Activated CD8-positive, alpha-beta T cell treated with anti-CD3 and anti-CD28 coated beads, Interleukin-2, amount 10 ng/mL, durations not matched to agents 7 days and 5 days (primary cell): Measurements from ENCODE around the gene GPR15. TPM values are rescaled to one million over a fixed set of nuclear protein-coding genes. Genes with fewer than 3 reads are reported as not detected.
A peak's percentile ranks its signal among the peaks of the same experiment; 100 is the strongest.

Experiments used
- ATAC-seq: fragments of 150-1000 bp; cut with Tn5 transposase; one replicate; pipeline ENCODE4 v1.10.0; 2021; ENCODE audit warnings: moderate library complexity
- CTCF ChIA-PET: fragments of 350-600 bp; sonication (Branson Sonifier 250); formaldehyde crosslinking; loops from one replicate; lab custom pipeline; 2021; ENCODE audit warnings: antibody characterized with exemption; lab: Charles Lee
- POLR2A ChIA-PET: fragments of 350-600 bp; sonication (Branson Sonifier 250); formaldehyde crosslinking; loops from one replicate; lab custom pipeline; 2021; ENCODE audit warnings: antibody characterized with exemption; lab: Charles Lee
- DNase-seq: peaks from one replicate; pipeline ENCODE4 v3.0.0-alpha.2; 2020
- H3K27ac Mint-ChIP-seq: one replicate; pipeline ENCODE4 v1.8.0; 2021; ENCODE audit warnings: mild to moderate bottlenecking, mixed read lengths
- H3K27me3 Mint-ChIP-seq: one replicate; pipeline ENCODE4 v1.8.0; 2021; ENCODE audit warnings: low read depth, mixed read lengths
- H3K36me3 Mint-ChIP-seq: one replicate; pipeline ENCODE4 v1.8.0; 2021; ENCODE audit warnings: low read depth, mixed read lengths
- H3K4me1 Mint-ChIP-seq: one replicate; pipeline ENCODE4 v1.8.0; 2021; ENCODE audit warnings: low read depth, mixed read lengths
- H3K4me3 Mint-ChIP-seq: one replicate; pipeline ENCODE4 v1.8.0; 2021; ENCODE audit warnings: mild to moderate bottlenecking, mixed read lengths
- H3K9me3 Mint-ChIP-seq: one replicate; pipeline ENCODE4 v1.8.0; 2022; ENCODE audit warnings: mixed read lengths; ENCODE audit not compliant: insufficient read depth
- total RNA-seq, 2 experiments: library from RNA; stranded (reverse); gene quantifications; one replicate each; pipeline ENCODE4 v1.2.3, GENCODE V29; 2021

The GPR15 gene
- total RNA-seq, 2 experiments from 2014 or later, result 18.9 to 19.7 TPM

DNA sequence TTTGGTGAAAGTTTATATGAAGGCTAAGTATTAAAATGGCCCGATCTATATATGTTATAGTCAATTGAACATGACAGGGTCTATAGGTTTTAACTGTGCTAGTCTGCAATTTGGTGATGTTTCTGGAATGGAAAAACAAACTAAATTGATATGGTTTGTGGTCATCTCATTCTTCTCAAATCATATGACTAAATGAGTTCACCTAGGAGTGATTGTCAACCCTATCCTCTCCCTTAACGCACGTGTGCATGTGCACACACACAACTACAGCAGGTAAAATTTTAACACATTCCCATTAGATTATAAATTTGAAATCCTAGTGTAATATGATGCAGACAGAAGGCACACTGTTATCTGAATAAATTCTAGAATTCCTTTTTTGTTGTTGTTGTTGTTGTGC, 18.0 kb upstream of the GPR15 start:
- ChIA-PET POLR2A (interaction anchor here (1.2 to 1.9 kb wide), 3 partner anchors 9 to 51 kb away, joined by 3 to 9 read pairs (median 3); partner anchors contain the start of gene CLDND1), CTCF (interaction anchor here (0.9 to 1.6 kb wide), 5 partner anchors 36 to 80 kb away, joined by 3 to 5 read pairs (median 4); partner anchors contain the start of gene CPOX)
- ATAC-seq, result no peak
- Mint-ChIP-seq H3K27me3 (no peaks in the 10 kb centered on the region), H3K9me3 (no peaks in the 10 kb centered on the region), H3K4me1 (peaks cover 77% of the 10 kb centered on the region), H3K27ac (no peak overlapping the region), H3K4me3 (no peak overlapping the region), H3K36me3 (peaks cover 91% of the 10 kb centered on the region)
- DNase-seq, result no peak

DNA sequence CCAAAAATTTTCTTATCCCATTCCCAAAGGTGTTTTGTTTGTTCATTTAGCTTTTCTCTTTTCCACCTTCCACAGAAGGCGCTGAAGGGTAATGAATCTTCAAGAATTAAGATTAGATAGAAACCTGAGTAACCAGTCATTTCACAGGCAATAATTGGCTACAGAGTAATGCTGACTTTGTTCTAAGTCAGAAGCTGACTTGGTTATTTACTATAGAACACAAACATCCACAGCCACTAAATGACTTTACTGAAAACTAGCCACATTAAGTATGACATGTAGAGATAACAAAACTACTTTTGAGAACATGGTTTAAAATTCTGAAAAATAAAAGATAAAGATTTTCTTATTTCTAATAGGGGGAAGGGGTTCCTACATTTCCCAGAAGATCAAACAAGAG, 16.8 kb upstream of the GPR15 start:
- DNase-seq (no peak), ATAC-seq (no peak)
- CTCF ChIA-PET, result interaction anchor here (1.3 to 1.6 kb wide), 4 partner anchors 22 to 79 kb away, joined by 3 to 5 read pairs (median 4); partner anchors contain the start of gene CPOX
- POLR2A ChIA-PET, result interaction anchor here (1.8 to 1.9 kb wide), 2 partner anchors 8 to 50 kb away, joined by 3 to 9 read pairs; partner anchors contain the start of gene CLDND1
- no peaks in the 10 kb centered on the region for H3K9me3 Mint-ChIP-seq
- H3K4me3 Mint-ChIP-seq, result no peak overlapping the region
- H3K36me3 Mint-ChIP-seq, result peaks cover 91% of the 10 kb centered on the region
- H3K4me1 Mint-ChIP-seq, result peaks cover 79% of the 10 kb centered on the region
- no peaks in the 10 kb centered on the region for H3K27me3 Mint-ChIP-seq
- H3K27ac Mint-ChIP-seq, result no peak overlapping the region

DNA sequence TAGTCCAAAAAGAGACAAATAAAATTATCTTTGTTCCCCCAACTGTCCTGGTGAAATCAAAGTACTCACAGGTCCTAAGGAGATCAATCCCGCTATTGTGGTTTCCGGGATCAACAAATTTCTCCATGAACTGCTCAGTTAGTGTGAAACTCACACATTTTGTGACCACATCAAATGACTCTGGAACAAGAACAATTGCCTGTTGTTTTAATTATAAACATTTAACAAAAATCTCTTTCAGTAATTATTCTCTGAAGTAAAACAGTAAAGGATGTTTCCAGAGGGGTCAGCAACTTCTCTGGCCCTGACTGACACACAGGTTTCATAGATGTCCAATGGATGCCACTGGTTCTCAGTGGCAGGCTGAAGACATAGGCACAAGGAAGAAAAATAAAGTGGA, 13.0 kb upstream of the GPR15 start:
- peak overlapping the region; percentile 74 for H3K27ac Mint-ChIP-seq
- no peaks in the 10 kb centered on the region for H3K9me3 Mint-ChIP-seq
- H3K4me1 Mint-ChIP-seq, result peaks cover 66% of the 10 kb centered on the region
- no peak for DNase-seq
- ChIA-PET POLR2A (interaction anchor here (0.8 to 6.5 kb wide), 6 partner anchors 14 to 74 kb away, joined by 3 to 113 read pairs (median 4); partner anchors contain the start of gene CPOX), CTCF (no interaction called here)
- peak overlapping the region; percentile 93 for H3K4me3 Mint-ChIP-seq
- no peaks in the 10 kb centered on the region for H3K27me3 Mint-ChIP-seq
- ATAC-seq, result no peak
- peaks cover 87% of the 10 kb centered on the region for H3K36me3 Mint-ChIP-seq

DNA sequence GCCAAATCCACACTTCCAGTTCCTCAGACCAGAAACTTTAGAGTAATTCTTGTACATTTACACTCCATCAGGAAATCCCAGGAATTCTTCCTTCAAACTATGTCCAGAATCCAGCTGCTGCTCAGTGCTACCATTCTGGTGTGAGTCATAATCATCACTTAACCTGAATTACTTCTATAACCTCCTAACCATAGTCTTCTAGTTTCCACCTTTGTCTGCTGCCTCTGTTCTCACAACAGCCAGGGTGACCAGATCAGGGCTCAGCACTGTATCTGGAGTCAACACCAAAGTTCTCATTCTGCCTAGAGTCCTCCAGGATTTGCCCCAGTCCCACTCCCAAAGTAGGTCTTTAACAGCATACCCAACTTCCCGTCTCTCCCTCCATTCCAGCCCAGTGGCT, 12.4 kb upstream of the GPR15 start:
- Mint-ChIP-seq H3K27ac (peak overlapping the region; percentile 64), H3K36me3 (peaks cover 87% of the 10 kb centered on the region), H3K4me1 (peaks cover 65% of the 10 kb centered on the region), H3K9me3 (no peaks in the 10 kb centered on the region), H3K27me3 (no peaks in the 10 kb centered on the region), H3K4me3 (peak overlapping the region; percentile 93)
- no peak for DNase-seq
- CTCF ChIA-PET, result interaction anchor here (1.2 to 5.1 kb wide), 2 partner anchors 36 to 53 kb away, joined by 6 to 36 read pairs; no protein-coding TSS in a partner anchor
- ATAC-seq, result no peak
- POLR2A ChIA-PET, result interaction anchor here (0.8 to 6.5 kb wide), 6 partner anchors 14 to 74 kb away, joined by 3 to 113 read pairs (median 4); partner anchors contain the start of gene CPOX

DNA sequence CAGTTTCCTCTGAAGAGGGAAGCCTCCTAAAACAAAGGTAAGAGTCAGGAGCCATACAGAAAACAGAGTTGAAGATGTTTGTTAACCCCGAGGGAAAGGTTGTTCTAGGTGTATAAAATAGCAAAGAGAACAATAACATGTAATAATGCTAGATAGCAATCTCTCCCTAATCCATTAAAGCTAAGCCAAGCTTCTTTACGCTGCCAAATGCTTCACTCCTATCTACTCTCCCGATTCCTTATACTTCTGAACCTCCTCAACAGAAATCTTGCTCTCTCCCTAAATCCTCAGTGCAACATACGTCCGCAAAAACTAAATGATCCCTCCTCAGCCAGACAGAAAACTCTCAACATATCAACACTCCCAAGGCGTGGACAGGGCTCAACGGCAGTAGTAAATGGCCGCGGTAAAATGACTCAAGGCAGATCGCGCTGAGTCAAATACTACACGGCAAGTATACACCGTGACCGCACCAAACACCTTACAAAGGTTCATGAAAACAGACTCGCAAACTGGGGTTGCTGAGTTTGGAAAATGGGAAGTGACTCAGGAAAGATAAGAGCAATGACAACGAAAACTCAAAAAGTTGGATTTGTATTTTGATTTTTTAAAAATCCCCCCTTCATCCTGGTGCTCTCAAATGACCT, 9.8 kb upstream of the GPR15 start:
- Mint-ChIP-seq H3K4me1 (peaks cover 59% of the 10 kb centered on the region), H3K27ac (peak overlapping the region; percentile 95), H3K36me3 (peaks cover 80% of the 10 kb centered on the region), H3K27me3 (no peaks in the 10 kb centered on the region), H3K9me3 (peaks cover 3% of the 10 kb centered on the region), H3K4me3 (peak overlapping the region; percentile 93)
- ATAC-seq (peak; percentile 48), DNase-seq (peak; percentile 73)
- POLR2A ChIA-PET, result interaction anchor here (1.0 to 6.5 kb wide), 13 partner anchors 8 to 76 kb away, joined by 3 to 113 read pairs (median 9); partner anchors contain the start of genes CPOX and GPR15
- CTCF ChIA-PET, result interaction anchor here (1.0 to 5.1 kb wide), 8 partner anchors 34 to 80 kb away, joined by 3 to 36 read pairs (median 5); partner anchors contain the start of gene CPOX

DNA sequence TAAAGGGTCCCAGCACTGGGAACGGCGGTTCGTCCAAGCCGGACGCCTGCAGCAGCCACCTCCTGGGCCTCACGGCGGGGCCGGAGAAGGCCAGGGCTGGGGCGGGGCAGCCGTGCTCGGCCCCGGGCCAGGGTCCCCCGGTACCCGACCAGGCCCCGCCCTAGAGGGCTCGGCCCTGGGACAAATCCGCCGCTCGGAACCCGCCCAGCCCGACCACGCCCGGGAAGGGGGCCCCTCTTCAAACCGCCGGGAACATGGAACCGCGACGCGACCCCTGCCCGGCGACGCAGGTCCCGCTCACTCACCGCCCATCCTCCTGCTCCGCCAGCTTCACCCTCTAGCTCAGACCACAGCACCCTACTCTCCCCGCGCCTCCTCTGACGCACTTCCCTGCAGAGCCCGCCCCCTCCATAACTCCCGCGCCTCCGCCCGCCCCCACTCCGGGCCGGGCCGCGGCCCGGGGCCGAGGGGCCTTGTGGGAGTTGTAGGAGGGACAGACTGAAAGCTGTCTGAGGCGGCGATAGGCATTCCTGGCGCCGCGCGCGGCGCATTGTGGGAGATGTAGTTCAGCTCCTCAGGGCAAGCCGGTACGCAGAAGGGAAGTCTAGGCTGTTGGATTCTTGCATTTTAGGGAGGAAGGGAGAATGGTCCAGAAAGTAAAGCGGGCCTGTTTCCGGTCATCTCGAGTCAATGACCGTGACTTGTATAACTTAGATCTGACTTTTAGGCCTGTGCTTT, 9.1 kb upstream of the GPR15 start, which contains the start of gene CLDND1:
Gene CLDND1 (minus strand): TSS at position 359 of the 738 bp plus-strand sequence. CDS start 1,478 bp downstream, outside the sequence.
- Mint-ChIP-seq H3K4me3 (peak within 1 kb of the TSS; percentile 93), H3K27ac (peak within 1 kb of the TSS; percentile 97), H3K27me3 (no peaks in the 10 kb centered on the region), H3K36me3 (peaks cover 79% of the 10 kb centered on the region), H3K4me1 (peaks cover 60% of the 10 kb centered on the region), H3K9me3 (peaks cover 3% of the 10 kb centered on the region)
- ATAC-seq (peak; percentile 95), DNase-seq (peak; percentile 97)
- ChIA-PET POLR2A (interaction anchor here (0.8 to 6.5 kb wide), 17 partner anchors 8 to 70 kb away, joined by 3 to 113 read pairs (median 9); partner anchors contain the start of genes CPOX and GPR15), CTCF (interaction anchor here (0.6 to 5.1 kb wide), 8 partner anchors 13 to 71 kb away, joined by 3 to 36 read pairs (median 4); partner anchors contain the start of gene CPOX)

DNA sequence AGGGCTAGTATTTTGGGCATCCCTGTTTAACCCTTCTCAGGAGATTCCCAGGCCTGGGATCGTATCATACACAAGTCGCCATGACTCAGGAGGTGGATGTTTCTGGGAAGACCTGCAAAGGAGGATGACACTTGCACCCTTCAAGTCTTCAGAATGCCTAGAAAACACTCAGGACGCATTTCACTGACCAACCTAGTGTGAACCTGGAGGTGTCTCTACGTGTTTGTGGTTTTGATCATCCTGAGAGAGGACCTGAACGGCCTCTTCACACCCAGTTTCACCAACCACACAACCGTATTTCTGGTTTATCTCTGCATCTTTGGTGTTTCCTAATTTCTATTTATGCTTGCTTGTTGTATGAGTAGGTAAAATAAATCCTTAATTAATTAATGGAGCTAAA, 6.3 kb upstream of the GPR15 start:
- Mint-ChIP-seq H3K27me3 (no peaks in the 10 kb centered on the region), H3K4me1 (peaks cover 49% of the 10 kb centered on the region), H3K36me3 (peaks cover 71% of the 10 kb centered on the region), H3K9me3 (peaks cover 3% of the 10 kb centered on the region), H3K4me3 (peak overlapping the region; percentile 20), H3K27ac (peak overlapping the region; percentile 53)
- ATAC-seq (no peak), DNase-seq (no peak)
- ChIA-PET CTCF (interaction anchor here (0.6 to 1.1 kb wide), 4 partner anchors 9 to 32 kb away, joined by 3 to 5 read pairs (median 3); no protein-coding TSS in a partner anchor), POLR2A (interaction anchor here (0.6 to 1.5 kb wide), 7 partner anchors 11 to 50 kb away, joined by 3 to 5 read pairs (median 3); no protein-coding TSS in a partner anchor)

DNA sequence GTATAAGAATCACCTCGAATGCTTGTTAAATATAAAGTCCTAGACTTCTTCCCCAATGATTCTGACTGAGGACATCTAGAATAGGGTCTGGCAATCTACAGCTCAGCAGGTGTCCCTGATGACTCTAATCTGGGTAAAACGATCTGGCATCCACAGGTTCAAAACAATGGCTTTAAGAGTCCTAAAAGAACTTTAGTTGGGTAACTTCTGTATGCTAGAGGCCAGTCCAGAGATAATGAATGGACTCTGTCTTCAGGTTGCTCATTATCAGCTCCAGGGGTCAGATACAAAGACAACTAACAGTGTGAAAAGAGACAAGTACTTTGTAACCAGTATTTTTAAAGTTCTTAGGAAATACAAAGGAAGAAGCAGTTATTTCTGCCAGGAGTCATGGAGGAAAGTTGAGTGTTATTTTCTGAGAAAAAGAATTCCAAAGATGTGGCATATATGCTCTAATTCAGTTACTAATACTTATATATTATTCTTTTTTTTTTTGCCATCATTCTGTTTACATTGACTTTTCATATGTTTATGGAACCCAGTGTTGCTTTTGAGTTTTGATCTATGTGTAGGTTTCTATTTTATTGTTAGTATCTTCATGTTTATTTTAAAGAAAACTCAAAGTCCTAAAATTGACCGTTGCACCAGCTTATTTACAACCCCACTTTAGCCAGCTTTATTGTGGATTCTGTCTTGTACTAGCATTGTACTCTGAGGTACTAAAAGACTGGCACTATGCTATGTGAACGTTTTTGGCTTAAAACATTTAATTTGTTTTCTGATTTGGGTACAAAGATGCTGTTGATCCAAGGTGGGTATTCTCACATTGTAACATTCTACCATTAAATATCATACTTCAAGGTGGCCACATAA, 3.1 kb upstream of the GPR15 start:
- peaks cover 74% of the 10 kb centered on the region for H3K36me3 Mint-ChIP-seq
- H3K27me3 Mint-ChIP-seq, result no peaks in the 10 kb centered on the region
- H3K9me3 Mint-ChIP-seq, result peaks cover 3% of the 10 kb centered on the region
- no peak overlapping the region for H3K27ac Mint-ChIP-seq
- H3K4me3 Mint-ChIP-seq, result no peak overlapping the region
- POLR2A ChIA-PET, result no interaction called here
- ATAC-seq (no peak), DNase-seq (no peak)
- H3K4me1 Mint-ChIP-seq, result peaks cover 71% of the 10 kb centered on the region
- CTCF ChIA-PET, result no interaction called here

DNA sequence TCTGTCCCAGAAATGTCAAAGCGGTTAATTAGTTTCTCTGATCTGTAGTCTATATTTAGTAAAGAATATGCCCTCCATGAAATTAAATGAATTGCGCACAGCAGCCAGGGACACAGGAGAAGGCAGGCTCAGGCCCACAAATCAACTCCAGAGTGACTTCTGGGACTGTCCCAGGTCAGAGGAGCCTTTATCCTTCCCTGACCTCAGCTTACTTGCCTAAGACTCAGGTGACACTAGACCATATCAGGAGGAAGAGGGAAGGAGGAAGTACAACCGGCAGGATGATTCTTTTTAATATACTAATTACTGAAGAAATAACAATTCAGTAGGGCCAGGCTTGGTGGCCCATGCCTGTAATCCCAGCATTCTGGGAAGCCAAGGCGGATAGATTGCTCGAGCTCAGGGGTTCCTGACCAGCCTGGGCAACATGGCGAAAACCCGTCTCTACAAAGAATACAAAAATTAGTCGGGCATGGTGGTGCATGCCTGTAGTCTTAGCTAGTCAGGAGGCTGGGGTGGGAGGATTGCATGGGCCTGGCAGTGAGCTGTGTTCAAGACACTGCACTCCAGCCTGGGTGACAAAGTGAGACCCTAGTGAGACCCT, 1.8 kb upstream of the GPR15 start:
- Mint-ChIP-seq H3K36me3 (peaks cover 67% of the 10 kb centered on the region), H3K4me1 (peaks cover 62% of the 10 kb centered on the region), H3K9me3 (no peaks in the 10 kb centered on the region), H3K4me3 (peak overlapping the region; percentile 20), H3K27ac (peak overlapping the region; percentile 70), H3K27me3 (no peaks in the 10 kb centered on the region)
- ATAC-seq, result no peak
- POLR2A ChIA-PET, result no interaction called here
- no peak for DNase-seq
- CTCF ChIA-PET, result interaction anchor here (1.2 kb wide), 1 partner anchor 44 kb away, joined by 3 read pairs; no protein-coding TSS in a partner anchor

DNA sequence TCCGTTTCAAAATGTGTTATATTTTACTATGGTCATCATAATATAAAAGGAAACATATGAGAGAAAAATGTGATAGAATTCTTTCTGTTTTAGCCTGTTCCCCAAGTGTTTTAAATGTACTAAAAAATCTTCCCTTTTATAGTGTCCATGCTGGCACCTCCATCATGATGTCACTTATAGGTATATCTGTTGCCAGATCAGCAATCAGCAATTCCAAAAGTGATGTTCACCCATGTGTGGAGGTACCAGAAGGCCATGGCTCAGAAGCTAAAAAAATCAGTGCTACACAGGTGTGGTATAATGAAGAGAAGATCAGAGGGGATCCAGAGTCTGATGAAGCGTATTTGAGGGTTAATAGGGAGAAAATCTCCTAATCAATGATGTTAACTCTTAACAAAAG, 1.1 kb upstream of the GPR15 start:
- DNase-seq (no peak), ATAC-seq (no peak)
- ChIA-PET CTCF (interaction anchor here (1.2 kb wide), 1 partner anchor 43 kb away, joined by 3 read pairs; no protein-coding TSS in a partner anchor), POLR2A (no interaction called here)
- Mint-ChIP-seq H3K36me3 (peaks cover 61% of the 10 kb centered on the region), H3K4me1 (peaks cover 55% of the 10 kb centered on the region), H3K9me3 (no peaks in the 10 kb centered on the region), H3K27ac (no peak overlapping the region), H3K27me3 (no peaks in the 10 kb centered on the region), H3K4me3 (no peak overlapping the region)
